ENCODE data around the gene BFSP2.

The BFSP2 gene

DNA sequence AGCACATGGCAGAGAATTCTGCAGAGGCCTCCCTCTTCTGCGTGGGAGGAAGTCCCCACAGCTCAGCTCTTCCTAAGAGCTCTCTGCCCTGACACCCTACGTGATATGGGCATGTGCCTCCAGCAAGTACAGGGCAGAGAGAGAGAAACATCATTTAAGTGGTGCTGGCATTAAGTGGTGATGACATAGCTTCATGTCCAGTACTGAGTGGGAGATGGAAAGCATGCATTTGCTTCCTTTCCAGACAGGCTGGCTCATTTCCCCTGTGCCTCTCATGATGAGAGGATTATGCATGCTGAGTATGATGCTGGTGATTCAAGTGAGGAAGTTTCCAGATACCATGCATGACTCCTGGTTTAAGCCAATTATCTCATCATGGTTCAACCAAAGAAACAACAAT is 26.9 kb downstream of the BFSP2 start:
- no peak overlapping the region for H3K4me3 ChIP-seq (ENCODE audit: low read depth, low read length)
- DNase-seq (ENCODE audit: low read depth) = no peak
- TF ChIP-seq, protein P1, sequence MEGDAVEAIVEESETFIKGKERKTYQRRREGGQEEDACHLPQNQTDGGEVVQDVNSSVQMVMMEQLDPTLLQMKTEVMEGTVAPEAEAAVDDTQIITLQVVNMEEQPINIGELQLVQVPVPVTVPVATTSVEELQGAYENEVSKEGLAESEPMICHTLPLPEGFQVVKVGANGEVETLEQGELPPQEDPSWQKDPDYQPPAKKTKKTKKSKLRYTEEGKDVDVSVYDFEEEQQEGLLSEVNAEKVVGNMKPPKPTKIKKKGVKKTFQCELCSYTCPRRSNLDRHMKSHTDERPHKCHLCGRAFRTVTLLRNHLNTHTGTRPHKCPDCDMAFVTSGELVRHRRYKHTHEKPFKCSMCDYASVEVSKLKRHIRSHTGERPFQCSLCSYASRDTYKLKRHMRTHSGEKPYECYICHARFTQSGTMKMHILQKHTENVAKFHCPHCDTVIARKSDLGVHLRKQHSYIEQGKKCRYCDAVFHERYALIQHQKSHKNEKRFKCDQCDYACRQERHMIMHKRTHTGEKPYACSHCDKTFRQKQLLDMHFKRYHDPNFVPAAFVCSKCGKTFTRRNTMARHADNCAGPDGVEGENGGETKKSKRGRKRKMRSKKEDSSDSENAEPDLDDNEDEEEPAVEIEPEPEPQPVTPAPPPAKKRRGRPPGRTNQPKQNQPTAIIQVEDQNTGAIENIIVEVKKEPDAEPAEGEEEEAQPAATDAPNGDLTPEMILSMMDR (IDR thresholded peaks at IDR 0.05; ENCODE audit: insufficient read depth, low read depth, low read length, missing control alignments) = no peak

DNA sequence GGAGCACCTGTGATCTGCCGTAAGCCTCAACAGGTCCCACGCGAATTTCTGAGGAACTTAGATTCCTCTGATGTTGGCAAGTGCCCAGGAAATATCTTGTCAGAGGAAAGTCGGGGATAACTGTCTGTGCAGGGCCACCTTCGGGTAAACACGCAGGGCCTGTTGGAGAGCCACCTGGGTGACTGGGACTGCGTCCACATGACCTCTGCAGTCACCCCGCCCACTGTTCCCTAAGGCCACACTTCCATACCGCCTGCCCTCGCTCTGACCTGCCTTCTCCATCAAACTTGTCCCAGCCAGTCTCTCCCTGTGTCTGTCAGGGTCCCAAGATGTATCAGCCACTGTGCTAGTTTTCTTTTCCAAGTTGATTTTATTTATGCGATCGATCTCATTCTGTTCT is 28.7 kb downstream of the BFSP2 start:
- TF ChIP-seq, protein P1 (IDR thresholded peaks at IDR 0.05; ENCODE audit: insufficient read depth, low read depth, low read length, missing control alignments) = no peak
- DNase-seq (ENCODE audit: low read depth) = no peak
- no peak overlapping the region for H3K4me3 ChIP-seq (ENCODE audit: low read depth, low read length)

GRCh38 chr3:133429063-133429462 is 29.2 kb downstream of the BFSP2 start:
- H3K4me3 ChIP-seq (ENCODE audit: low read depth, low read length) = no peak overlapping the region
- no peak for DNase-seq (ENCODE audit: low read depth)
- TF ChIP-seq, protein P1 (IDR thresholded peaks at IDR 0.05; ENCODE audit: insufficient read depth, low read depth, low read length, missing control alignments) = no peak

DNA sequence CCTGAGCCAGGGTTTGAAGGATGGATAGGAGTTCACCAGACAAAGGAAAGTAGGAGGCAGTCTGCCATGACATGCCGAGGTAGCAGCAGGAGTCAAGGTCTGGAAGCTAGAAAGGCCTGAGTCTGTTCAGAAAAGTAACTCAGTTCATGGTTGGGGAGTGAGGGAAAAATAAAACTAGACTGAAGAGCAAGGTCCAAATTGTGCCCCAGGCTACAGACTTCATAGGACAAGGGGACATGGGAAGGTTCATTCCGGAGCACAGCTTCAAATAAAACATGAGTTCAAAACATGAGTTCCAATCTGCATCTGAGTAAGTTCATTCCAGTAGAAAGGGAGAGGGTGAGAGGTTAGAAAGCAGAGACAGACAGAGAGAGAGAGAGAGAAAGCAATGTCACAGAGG is 39.7 kb downstream of the BFSP2 start:
- TF ChIP-seq, protein P1 (IDR thresholded peaks at IDR 0.05; ENCODE audit: insufficient read depth, low read depth, low read length, missing control alignments) = no peak
- DNase-seq (ENCODE audit: low read depth) = no peak
- H3K4me3 ChIP-seq (ENCODE audit: low read depth, low read length) = no peak overlapping the region

DNA sequence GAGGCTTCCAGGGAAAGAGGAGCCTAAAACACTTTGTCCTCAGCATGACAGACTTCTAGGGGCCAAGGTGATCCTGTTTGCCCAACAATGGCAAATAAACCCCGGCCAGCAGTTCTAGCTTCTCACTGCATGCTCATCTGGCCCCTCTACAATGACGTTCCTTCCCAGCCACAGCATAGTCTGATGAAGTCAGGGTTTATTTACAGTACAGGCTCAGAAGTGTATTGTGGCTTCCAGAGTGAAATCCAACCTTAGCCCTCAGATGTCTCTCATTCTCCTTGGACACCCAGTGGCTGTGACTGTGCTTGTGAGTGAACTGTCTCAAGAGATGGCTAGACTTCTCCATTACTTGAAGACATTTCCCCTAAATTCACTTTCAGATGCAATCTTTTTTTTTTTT is 40.8 kb downstream of the BFSP2 start:
- DNase-seq (ENCODE audit: low read depth) = no peak
- H3K4me3 ChIP-seq (ENCODE audit: low read depth, low read length) = no peak overlapping the region
- TF ChIP-seq, protein P1 (IDR thresholded peaks at IDR 0.05; ENCODE audit: insufficient read depth, low read depth, low read length, missing control alignments) = no peak

- peak overlapping the region; percentile 36 for H3K4me3 ChIP-seq (ENCODE audit: low read depth, low read length)
- TF ChIP-seq, protein P1 (IDR thresholded peaks at IDR 0.05; ENCODE audit: insufficient read depth, low read depth, low read length, missing control alignments) = no peak
- DNase-seq (ENCODE audit: low read depth) = peak; percentile 53
Measured at GRCh38 chr3:133441867-133442270, 42.0 kb downstream of the BFSP2 start.

DNA sequence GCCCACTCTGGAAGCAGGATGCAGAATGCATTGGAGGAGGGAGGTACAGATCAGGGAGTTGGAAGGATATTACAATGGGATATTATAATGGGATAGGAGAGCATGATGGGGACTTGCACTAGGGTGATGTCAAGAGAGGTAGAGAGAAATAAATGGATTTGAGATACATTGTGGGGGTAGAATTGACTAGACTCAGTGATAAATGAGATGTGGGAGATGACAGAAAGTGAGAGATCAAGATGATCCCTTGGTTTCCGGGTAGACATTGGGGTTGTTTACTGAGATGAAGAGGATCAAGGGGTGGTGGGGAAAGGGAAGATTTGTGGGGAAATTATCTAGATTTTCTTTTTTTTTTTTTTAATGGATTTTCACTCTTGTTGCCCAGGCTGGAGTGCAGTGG is 42.7 kb downstream of the BFSP2 start:
- H3K4me3 ChIP-seq (ENCODE audit: low read depth, low read length) = no peak overlapping the region
- TF ChIP-seq, protein P1 (IDR thresholded peaks at IDR 0.05; ENCODE audit: insufficient read depth, low read depth, low read length, missing control alignments) = no peak
- no peak for DNase-seq (ENCODE audit: low read depth)
